ENCODE results near the gene CFHR2.
"Not testable (repeated sequence)": the region's sequence is repeated elsewhere in the genome, so short reads cannot be mapped to it uniquely, and the experiment has no call there.

CFHR2 gene

GRCh38 chr1:196977278-196977677 lies 33.7 kb downstream of the CFHR2 start, which contains the start of gene CFHR5:
Gene CFHR5 (plus strand): TSS chr1:196977556. CDS start chr1:196977665, 109 bp downstream.
- H3K4me3 ChIP-seq (ENCODE audit: control insufficient read depth, low read depth, low read length): no peak within 1 kb of the TSS
- DNase-seq (ENCODE audit: low read depth): no peak
- TF ChIP-seq, protein P1, sequence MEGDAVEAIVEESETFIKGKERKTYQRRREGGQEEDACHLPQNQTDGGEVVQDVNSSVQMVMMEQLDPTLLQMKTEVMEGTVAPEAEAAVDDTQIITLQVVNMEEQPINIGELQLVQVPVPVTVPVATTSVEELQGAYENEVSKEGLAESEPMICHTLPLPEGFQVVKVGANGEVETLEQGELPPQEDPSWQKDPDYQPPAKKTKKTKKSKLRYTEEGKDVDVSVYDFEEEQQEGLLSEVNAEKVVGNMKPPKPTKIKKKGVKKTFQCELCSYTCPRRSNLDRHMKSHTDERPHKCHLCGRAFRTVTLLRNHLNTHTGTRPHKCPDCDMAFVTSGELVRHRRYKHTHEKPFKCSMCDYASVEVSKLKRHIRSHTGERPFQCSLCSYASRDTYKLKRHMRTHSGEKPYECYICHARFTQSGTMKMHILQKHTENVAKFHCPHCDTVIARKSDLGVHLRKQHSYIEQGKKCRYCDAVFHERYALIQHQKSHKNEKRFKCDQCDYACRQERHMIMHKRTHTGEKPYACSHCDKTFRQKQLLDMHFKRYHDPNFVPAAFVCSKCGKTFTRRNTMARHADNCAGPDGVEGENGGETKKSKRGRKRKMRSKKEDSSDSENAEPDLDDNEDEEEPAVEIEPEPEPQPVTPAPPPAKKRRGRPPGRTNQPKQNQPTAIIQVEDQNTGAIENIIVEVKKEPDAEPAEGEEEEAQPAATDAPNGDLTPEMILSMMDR (IDR thresholded peaks at IDR 0.05; ENCODE audit: control insufficient read depth, insufficient read depth, low read depth, low read length, missing control alignments): no peak

GRCh38 chr1:196980859-196981258 lies 37.3 kb downstream of the CFHR2 start:
- no peak for DNase-seq (ENCODE audit: low read depth)

GRCh38 chr1:196982247-196982646 lies 38.7 kb downstream of the CFHR2 start:
- H3K4me3 ChIP-seq (ENCODE audit: control insufficient read depth, low read depth, low read length); DNase-seq (ENCODE audit: low read depth): not testable (repeated sequence)

More at GRCh38 chr1:196980859-196981258, 37.3 kb downstream of the CFHR2 start:
- TF ChIP-seq, protein P1 (IDR thresholded peaks at IDR 0.05; ENCODE audit: control insufficient read depth, insufficient read depth, low read depth, low read length, missing control alignments): no peak
- no peak overlapping the region for H3K4me3 ChIP-seq (ENCODE audit: control insufficient read depth, low read depth, low read length)

DNA sequence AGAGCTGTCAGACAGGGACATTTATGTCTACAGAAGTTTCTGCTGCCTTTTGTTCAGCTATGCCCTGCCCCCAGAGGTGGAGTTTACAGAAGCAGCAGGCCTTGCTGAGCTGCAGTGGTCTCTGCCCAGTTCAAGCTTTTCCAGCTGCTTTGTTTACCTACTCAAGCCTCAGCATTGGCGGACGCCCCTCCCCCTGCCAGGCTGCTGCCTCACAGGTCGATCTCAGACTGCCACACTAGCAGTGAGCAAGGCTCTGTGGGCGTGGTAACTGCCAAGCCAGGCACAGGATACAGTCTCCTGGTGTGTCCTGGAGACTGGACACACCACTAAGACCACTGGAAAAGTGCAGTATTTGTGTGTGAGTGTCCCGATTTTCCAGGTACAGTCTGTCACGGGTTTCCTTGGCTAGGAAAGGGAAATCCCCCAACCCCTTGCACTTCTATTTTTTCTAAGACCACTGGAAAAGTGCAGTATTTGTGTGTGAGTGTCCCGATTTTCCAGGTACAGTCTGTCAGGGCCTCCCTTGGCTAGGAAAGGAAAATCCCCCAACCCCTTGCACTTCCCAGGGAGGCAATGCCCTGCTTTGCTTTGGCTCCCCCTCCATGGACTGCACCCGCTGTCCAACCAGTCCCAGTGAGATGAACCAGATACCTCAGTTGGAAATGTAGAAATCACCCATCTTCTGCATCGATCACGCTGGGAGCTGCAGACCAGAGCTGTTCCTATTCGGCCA lies 48.5 kb downstream of the CFHR2 start:
- not testable (repeated sequence) for H3K4me3 ChIP-seq (ENCODE audit: control insufficient read depth, low read depth, low read length)

GRCh38 chr1:196993916-196994315 lies 50.4 kb downstream of the CFHR2 start:
- TF ChIP-seq, protein P1 (IDR thresholded peaks at IDR 0.05; ENCODE audit: control insufficient read depth, insufficient read depth, low read depth, low read length, missing control alignments): no peak
- no peak for DNase-seq (ENCODE audit: low read depth)

More for the DNA sequence above, 48.5 kb downstream of the CFHR2 start:
- DNase-seq (ENCODE audit: low read depth): not testable (repeated sequence)

DNA sequence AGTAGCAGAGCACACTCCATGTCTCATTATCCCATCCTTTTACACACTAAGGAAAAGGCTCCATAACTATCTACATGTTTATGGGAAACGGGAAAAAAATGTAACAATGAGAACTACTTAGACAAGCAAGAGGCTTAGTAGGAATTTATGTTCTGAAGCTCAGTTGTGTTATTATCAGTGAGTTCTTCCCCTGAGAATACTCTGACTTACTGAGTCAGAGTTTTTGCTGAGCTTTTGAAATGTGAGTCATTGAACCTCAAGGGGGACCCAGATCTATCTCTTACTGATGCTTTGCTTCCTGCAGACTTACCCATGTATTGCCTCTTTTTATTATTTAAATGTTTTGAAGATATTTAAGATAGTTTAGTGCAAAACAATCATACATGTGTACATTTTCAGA lies 53.9 kb downstream of the CFHR2 start:
- H3K4me3 ChIP-seq (ENCODE audit: control insufficient read depth, low read depth, low read length): no peak overlapping the region
- TF ChIP-seq, protein P1 (IDR thresholded peaks at IDR 0.05; ENCODE audit: control insufficient read depth, insufficient read depth, low read depth, low read length, missing control alignments): no peak
- peak; percentile 46 for DNase-seq (ENCODE audit: low read depth)

More at GRCh38 chr1:196993916-196994315, 50.4 kb downstream of the CFHR2 start:
- H3K4me3 ChIP-seq (ENCODE audit: control insufficient read depth, low read depth, low read length): no peak overlapping the region

- DNase-seq (ENCODE audit: low read depth): no peak
- TF ChIP-seq, protein P1 (IDR thresholded peaks at IDR 0.05; ENCODE audit: control insufficient read depth, insufficient read depth, low read depth, low read length, missing control alignments): no peak
- no peak overlapping the region for H3K4me3 ChIP-seq (ENCODE audit: control insufficient read depth, low read depth, low read length)
Observed at GRCh38 chr1:197001828-197002227, 58.3 kb downstream of the CFHR2 start.
